GM19463 (cell line): ENCODE data around the gene KIF1C.
"Not testable (repeated sequence)": the region's sequence is repeated elsewhere in the genome, so short reads cannot be mapped to it uniquely, and the experiment has no call there.

Source experiments
- ATAC-seq: cut with Tn5 transposase; IDR thresholded peaks from one replicate; pipeline ENCODE4 v1.9.1; 2021; ENCODE audit warnings: mild to moderate bottlenecking, moderate library complexity; ENCODE audit not compliant: unreplicated experiment

The KIF1C gene

GRCh38 chr17:5042157-5043022 lies 44.6 kb downstream of the KIF1C start:
- no peak for ATAC-seq

GRCh38 chr17:5043524-5043923 lies 45.8 kb downstream of the KIF1C start:
- ATAC-seq = no peak

- ATAC-seq = no peak
Measured at GRCh38 chr17:5044630-5045029, 46.9 kb downstream of the KIF1C start.

- no peak for ATAC-seq
Measured at GRCh38 chr17:5045496-5045895, 47.7 kb downstream of the KIF1C start.

GRCh38 chr17:5047446-5047845 lies 49.7 kb downstream of the KIF1C start:
- ATAC-seq = no peak

GRCh38 chr17:5049314-5049841 lies 51.6 kb downstream of the KIF1C start:
- no peak for ATAC-seq

GRCh38 chr17:5050278-5050677 lies 52.5 kb downstream of the KIF1C start:
- no peak for ATAC-seq

- ATAC-seq = no peak
Measured at GRCh38 chr17:5055543-5055942, 57.8 kb downstream of the KIF1C start.

GRCh38 chr17:5065227-5065744 lies 67.5 kb downstream of the KIF1C start:
- no peak for ATAC-seq

GRCh38 chr17:5068236-5068635 lies 70.5 kb downstream of the KIF1C start:
- ATAC-seq = no peak

GRCh38 chr17:5069724-5070123 lies 72.0 kb downstream of the KIF1C start:
- no peak for ATAC-seq

GRCh38 chr17:5075472-5075871 lies 77.7 kb downstream of the KIF1C start:
- not testable (repeated sequence) for ATAC-seq

GRCh38 chr17:5077275-5077674 lies 79.5 kb downstream of the KIF1C start:
- ATAC-seq = not testable (repeated sequence)

- no peak for ATAC-seq
Measured at GRCh38 chr17:5077781-5078105, 80.0 kb downstream of the KIF1C start.
